Gastroesophageal sphincter (tissue), 3 donors: Measurements from ENCODE around the gene ESPNL.

ENCODE experiments used
- EP300 ChIP-seq: sonication (generic); formaldehyde crosslinking; IDR thresholded peaks from one replicate; pipeline ENCODE4 v1.6.1; 2017; ENCODE audit warnings: antibody characterized with exemption, mild to moderate bottlenecking
- POLR2A ChIP-seq, 2 donors: fragments of 450-650 bp; IDR thresholded peaks; one replicate each; pipeline ENCODE4 v1.6.1; 2017; ENCODE audit warnings: antibody characterized with exemption in 2 of 2, mild to moderate bottlenecking in 2 of 2, moderate library complexity in 1 of 2
- POLR2AphosphoS5 ChIP-seq: sonication (generic); formaldehyde crosslinking; IDR thresholded peaks from one replicate; pipeline ENCODE4 v1.6.1; 2017; ENCODE audit warnings: antibody characterized with exemption
- TF ChIP-seq, protein P1 (sequence below), 4 experiments: fragments of 200-600 bp in 2 of 4; fragments of 450-650 bp in 2 of 4; sonication (generic) in 1 of 4; IDR thresholded peaks; one replicate each; pipeline ENCODE4 v1.5.1; 2017 to 2019; ENCODE audit warnings: antibody characterized with exemption in 4 of 4, mild to moderate bottlenecking in 2 of 4, moderate library complexity in 2 of 4

DNA sequence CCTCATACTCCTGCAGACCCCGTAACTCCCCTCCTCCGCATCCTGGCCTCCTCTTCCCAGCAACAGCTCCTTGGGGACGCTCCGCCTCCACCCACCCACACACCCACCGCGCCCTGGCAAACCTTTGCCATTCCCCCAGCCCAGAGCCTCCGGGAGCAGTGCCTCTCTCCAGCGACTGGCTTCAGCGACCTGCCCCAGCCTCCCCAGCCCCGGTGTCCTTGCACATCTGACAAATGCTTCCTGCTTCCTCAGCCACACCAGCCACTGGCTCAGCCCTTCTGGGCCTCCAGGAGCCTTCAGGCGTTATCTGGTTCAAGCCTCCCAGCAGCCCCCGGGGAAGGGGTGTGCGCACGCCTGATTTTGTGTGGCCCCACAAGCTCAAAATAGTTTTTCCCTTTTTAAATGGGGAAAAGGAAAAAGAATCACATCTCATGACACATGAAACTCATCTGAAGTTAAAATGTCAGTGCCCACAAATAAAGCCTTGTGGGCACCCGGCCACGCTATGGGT lies 14.2 kb downstream of the ESPNL start:
- TF ChIP-seq, protein P1, sequence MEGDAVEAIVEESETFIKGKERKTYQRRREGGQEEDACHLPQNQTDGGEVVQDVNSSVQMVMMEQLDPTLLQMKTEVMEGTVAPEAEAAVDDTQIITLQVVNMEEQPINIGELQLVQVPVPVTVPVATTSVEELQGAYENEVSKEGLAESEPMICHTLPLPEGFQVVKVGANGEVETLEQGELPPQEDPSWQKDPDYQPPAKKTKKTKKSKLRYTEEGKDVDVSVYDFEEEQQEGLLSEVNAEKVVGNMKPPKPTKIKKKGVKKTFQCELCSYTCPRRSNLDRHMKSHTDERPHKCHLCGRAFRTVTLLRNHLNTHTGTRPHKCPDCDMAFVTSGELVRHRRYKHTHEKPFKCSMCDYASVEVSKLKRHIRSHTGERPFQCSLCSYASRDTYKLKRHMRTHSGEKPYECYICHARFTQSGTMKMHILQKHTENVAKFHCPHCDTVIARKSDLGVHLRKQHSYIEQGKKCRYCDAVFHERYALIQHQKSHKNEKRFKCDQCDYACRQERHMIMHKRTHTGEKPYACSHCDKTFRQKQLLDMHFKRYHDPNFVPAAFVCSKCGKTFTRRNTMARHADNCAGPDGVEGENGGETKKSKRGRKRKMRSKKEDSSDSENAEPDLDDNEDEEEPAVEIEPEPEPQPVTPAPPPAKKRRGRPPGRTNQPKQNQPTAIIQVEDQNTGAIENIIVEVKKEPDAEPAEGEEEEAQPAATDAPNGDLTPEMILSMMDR (IDR thresholded peaks at IDR 0.05) = no peak
- no peak for TF ChIP-seq EP300
- no peak for TF ChIP-seq POLR2AphosphoS5
- no peak for TF ChIP-seq POLR2A (IDR thresholded peaks at IDR 0.05)
